ENCODE data around the gene SLC38A2. TPM values are rescaled to one million over a fixed set of nuclear protein-coding genes. Genes with fewer than 3 reads are reported as not detected.

Gene SLC38A2
- total RNA-seq, 1 donor from 2014 or later = 262 TPM

GRCh38 chr12:46360908-46361666 lies 11.5 kb downstream of the SLC38A2 start:
- H3K36me3 Mint-ChIP-seq (ENCODE audit: unreplicated experiment) = peaks cover 8% of the 10 kb centered on the region
- H3K4me3 Mint-ChIP-seq (ENCODE audit: unreplicated experiment) = no peak overlapping the region
- H3K4me1 Mint-ChIP-seq (ENCODE audit: low read depth, unreplicated experiment) = no peaks in the 10 kb centered on the region
- no peak for DNase-seq
- H3K27me3 Mint-ChIP-seq (ENCODE audit: unreplicated experiment) = no peaks in the 10 kb centered on the region
- no peak for TF ChIP-seq CTCF (IDR thresholded peaks at IDR 0.05; ENCODE audit: partially characterized antibody, unreplicated experiment)
- H3K27ac Mint-ChIP-seq (ENCODE audit: unreplicated experiment) = no peak overlapping the region
- H3K9me3 Mint-ChIP-seq (ENCODE audit: unreplicated experiment) = peaks cover 5% of the 10 kb centered on the region

GRCh38 chr12:46360370-46360769 lies 12.2 kb downstream of the SLC38A2 start:
- Mint-ChIP-seq H3K27me3 (ENCODE audit: unreplicated experiment) (no peaks in the 10 kb centered on the region), H3K36me3 (ENCODE audit: unreplicated experiment) (peaks cover 8% of the 10 kb centered on the region)

GRCh38 chr12:46359667-46360280 lies 12.8 kb downstream of the SLC38A2 start:
- no peak for TF ChIP-seq CTCF (IDR thresholded peaks at IDR 0.05; ENCODE audit: partially characterized antibody, unreplicated experiment)
- no peak overlapping the region for H3K4me3 Mint-ChIP-seq (ENCODE audit: unreplicated experiment)
- peaks cover 8% of the 10 kb centered on the region for H3K36me3 Mint-ChIP-seq (ENCODE audit: unreplicated experiment)
- H3K4me1 Mint-ChIP-seq (ENCODE audit: low read depth, unreplicated experiment) = no peaks in the 10 kb centered on the region
- peaks cover 5% of the 10 kb centered on the region for H3K9me3 Mint-ChIP-seq (ENCODE audit: unreplicated experiment)
- H3K27me3 Mint-ChIP-seq (ENCODE audit: unreplicated experiment) = no peaks in the 10 kb centered on the region
- DNase-seq = no peak
- no peak overlapping the region for H3K27ac Mint-ChIP-seq (ENCODE audit: unreplicated experiment)

More at GRCh38 chr12:46360370-46360769, 12.2 kb downstream of the SLC38A2 start:
- peaks cover 5% of the 10 kb centered on the region for H3K9me3 Mint-ChIP-seq (ENCODE audit: unreplicated experiment)
- H3K4me3 Mint-ChIP-seq (ENCODE audit: unreplicated experiment) = no peak overlapping the region
- H3K27ac Mint-ChIP-seq (ENCODE audit: unreplicated experiment) = no peak overlapping the region
- DNase-seq = no peak
- TF ChIP-seq CTCF (IDR thresholded peaks at IDR 0.05; ENCODE audit: partially characterized antibody, unreplicated experiment) = no peak
- H3K4me1 Mint-ChIP-seq (ENCODE audit: low read depth, unreplicated experiment) = no peaks in the 10 kb centered on the region

GRCh38 chr12:46358791-46359666 lies 13.5 kb downstream of the SLC38A2 start:
- H3K27me3 Mint-ChIP-seq (ENCODE audit: unreplicated experiment) = no peaks in the 10 kb centered on the region
- no peak overlapping the region for H3K4me3 Mint-ChIP-seq (ENCODE audit: unreplicated experiment)
- no peak overlapping the region for H3K27ac Mint-ChIP-seq (ENCODE audit: unreplicated experiment)
- H3K36me3 Mint-ChIP-seq (ENCODE audit: unreplicated experiment) = peaks cover 8% of the 10 kb centered on the region
- no peaks in the 10 kb centered on the region for H3K4me1 Mint-ChIP-seq (ENCODE audit: low read depth, unreplicated experiment)
- no peak for TF ChIP-seq CTCF (IDR thresholded peaks at IDR 0.05; ENCODE audit: partially characterized antibody, unreplicated experiment)
- peaks cover 5% of the 10 kb centered on the region for H3K9me3 Mint-ChIP-seq (ENCODE audit: unreplicated experiment)
- no peak for DNase-seq
